Measurements from ENCODE around the gene AFAP1L2. TPM values are rescaled to one million over a fixed set of nuclear protein-coding genes. Genes with fewer than 3 reads are reported as not detected.
"Not testable (repeated sequence)": the region's sequence is repeated elsewhere in the genome, so short reads cannot be mapped to it uniquely, and the experiment has no call there.

AFAP1L2 gene
- total and polyA plus RNA-seq, 2 experiments from 2014 or later = not detected

DNA sequence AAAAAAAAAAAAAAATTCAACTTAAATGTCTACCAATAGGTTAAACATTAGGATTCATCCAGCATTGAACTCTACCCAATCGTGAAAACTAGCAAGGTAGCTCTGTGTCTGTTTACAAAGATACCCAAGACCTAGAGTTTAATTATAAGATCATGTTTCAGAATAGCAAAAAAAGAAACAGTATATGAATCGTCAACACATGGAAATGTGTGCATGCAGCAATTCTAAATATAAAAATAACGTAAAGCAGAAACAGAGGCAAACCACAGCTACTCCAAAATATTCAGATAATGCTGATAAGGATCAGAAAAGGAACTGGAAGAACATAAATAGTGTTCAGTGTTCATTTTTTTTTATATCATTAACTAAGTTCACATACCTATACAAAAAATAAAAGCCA, 68.7 kb downstream of the AFAP1L2 start:
- peaks cover 7% of the 10 kb centered on the region; the same call in 1 of the 2 replicates for H3K27me3 ChIP-seq (replicated peaks; ENCODE audit: insufficient read depth)
- TF ChIP-seq EZH2phosphoT487 (IDR thresholded peaks at IDR 0.05; ENCODE audit: insufficient read depth, low read depth) (no peak), EZH2 (IDR thresholded peaks at IDR 0.05; ENCODE audit: insufficient read depth, poor library complexity, severe bottlenecking) (no peak)
- no peaks in the 10 kb centered on the region for H3K79me2 ChIP-seq (ENCODE audit: insufficient read depth)
- H3K36me3 ChIP-seq (ENCODE audit: low read depth) = no peaks in the 10 kb centered on the region
- no peak for DNase-seq
- in situ Hi-C loops (cut with MboI) = no loop called here
- H4K20me1 ChIP-seq (ENCODE audit: insufficient read depth) = no peaks in the 10 kb centered on the region
- no peak overlapping the region for H2AFZ ChIP-seq
- no peak overlapping the region for H3K4me2 ChIP-seq (ENCODE audit: unreplicated experiment)
- no peaks in the 10 kb centered on the region for H3K9me3 ChIP-seq (ENCODE audit: low read depth)
- WGBS, 2 experiments (ENCODE audit: low coverage in 1 of 2, low lambda C conversion rate in 2 of 2, missing lambda C conversion rate in 2 of 2) = 42 to 59% methylated on average over 3 of the region's 3 CpGs
- H3F3A ChIP-seq (ENCODE audit: insufficient read depth) = no peaks in the 10 kb centered on the region
- no peak overlapping the region for H3K4me3 ChIP-seq
- no peak overlapping the region for H3K27ac ChIP-seq
- H3K9me2 ChIP-seq (ENCODE audit: insufficient read depth) = no peaks in the 10 kb centered on the region
- no peak overlapping the region for H3K9ac ChIP-seq
- H3K4me1 ChIP-seq (ENCODE audit: insufficient read depth) = no peaks in the 10 kb centered on the region

DNA sequence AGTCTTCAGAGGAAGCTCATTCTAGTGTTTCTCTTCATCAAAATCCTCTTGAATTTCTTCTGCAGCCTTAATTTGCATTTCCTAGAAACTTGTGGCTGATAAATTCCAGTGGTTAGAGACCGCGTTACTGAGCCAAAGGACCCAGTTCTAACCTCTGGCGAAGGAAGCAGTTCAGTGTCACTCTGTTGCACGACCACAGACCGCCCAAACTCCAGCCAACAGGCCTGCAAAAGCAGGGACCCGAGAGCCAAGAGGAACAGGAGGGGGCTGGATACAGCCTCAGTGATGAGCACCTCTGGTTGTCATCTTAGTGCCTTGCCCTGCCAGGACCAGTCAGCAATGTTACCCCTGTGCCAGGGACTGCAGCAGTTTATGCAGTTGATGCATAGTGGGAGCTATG, 70.0 kb downstream of the AFAP1L2 start:
- TF ChIP-seq EZH2 (IDR thresholded peaks at IDR 0.05; ENCODE audit: insufficient read depth, poor library complexity, severe bottlenecking) (no peak), EZH2phosphoT487 (IDR thresholded peaks at IDR 0.05; ENCODE audit: insufficient read depth, low read depth) (no peak)
- Histone ChIP-seq H3K79me2 (ENCODE audit: insufficient read depth) (no peaks in the 10 kb centered on the region), H3K4me3 (no peak overlapping the region), H2AFZ (no peak overlapping the region), H4K20me1 (ENCODE audit: insufficient read depth) (no peaks in the 10 kb centered on the region), H3K36me3 (ENCODE audit: low read depth) (no peaks in the 10 kb centered on the region), H3K4me2 (ENCODE audit: unreplicated experiment) (no peak overlapping the region), H3F3A (ENCODE audit: insufficient read depth) (no peaks in the 10 kb centered on the region), H3K9me2 (ENCODE audit: insufficient read depth) (no peaks in the 10 kb centered on the region), H3K27me3 (replicated peaks; ENCODE audit: insufficient read depth) (peaks cover 7% of the 10 kb centered on the region; the same call in 1 of the 2 replicates), H3K4me1 (ENCODE audit: insufficient read depth) (no peaks in the 10 kb centered on the region), H3K9me3 (ENCODE audit: low read depth) (no peaks in the 10 kb centered on the region), H3K9ac (no peak overlapping the region), H3K27ac (no peak overlapping the region)
- in situ Hi-C loops (cut with MboI) = no loop called here
- DNase-seq = no peak
- 63 to 70% methylated on average over 6 of the region's 6 CpGs for WGBS, 2 experiments (ENCODE audit: low coverage in 1 of 2, low lambda C conversion rate in 2 of 2, missing lambda C conversion rate in 2 of 2)

DNA sequence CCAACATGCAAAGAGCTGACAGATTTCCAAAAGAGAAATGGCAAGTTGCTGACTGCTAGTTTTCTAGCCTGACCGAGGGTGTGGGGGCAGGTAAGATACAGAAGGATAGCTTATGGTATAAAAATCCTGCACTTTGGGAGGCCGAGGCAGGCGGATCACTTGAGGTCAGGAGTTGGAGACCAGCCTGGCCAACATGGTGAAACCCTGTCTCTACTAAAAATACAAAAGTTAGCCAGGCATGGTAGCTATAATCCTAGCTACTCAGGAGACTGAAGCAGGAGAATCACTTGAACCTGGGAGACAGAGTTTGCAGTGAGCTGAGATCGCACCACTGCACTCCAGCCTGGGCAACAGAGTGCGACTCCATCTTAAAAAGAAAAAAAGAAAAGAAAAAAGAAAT, 70.9 kb downstream of the AFAP1L2 start:
- H3K27ac ChIP-seq; H3K79me2 ChIP-seq (ENCODE audit: insufficient read depth); H3K9me2 ChIP-seq (ENCODE audit: insufficient read depth); H3K27me3 ChIP-seq (replicated peaks; ENCODE audit: insufficient read depth); DNase-seq; H4K20me1 ChIP-seq (ENCODE audit: insufficient read depth); H3F3A ChIP-seq (ENCODE audit: insufficient read depth); H3K4me2 ChIP-seq (ENCODE audit: unreplicated experiment); H3K36me3 ChIP-seq (ENCODE audit: low read depth); H3K9me3 ChIP-seq (ENCODE audit: low read depth); H3K4me1 ChIP-seq (ENCODE audit: insufficient read depth); in situ Hi-C loops (cut with MboI); H2AFZ ChIP-seq; H3K9ac ChIP-seq; H3K4me3 ChIP-seq: not testable (repeated sequence)
- 67 to 77% methylated on average over 5 of the region's 5 CpGs for WGBS, 2 experiments (ENCODE audit: low coverage in 1 of 2, low lambda C conversion rate in 2 of 2, missing lambda C conversion rate in 2 of 2)

DNA sequence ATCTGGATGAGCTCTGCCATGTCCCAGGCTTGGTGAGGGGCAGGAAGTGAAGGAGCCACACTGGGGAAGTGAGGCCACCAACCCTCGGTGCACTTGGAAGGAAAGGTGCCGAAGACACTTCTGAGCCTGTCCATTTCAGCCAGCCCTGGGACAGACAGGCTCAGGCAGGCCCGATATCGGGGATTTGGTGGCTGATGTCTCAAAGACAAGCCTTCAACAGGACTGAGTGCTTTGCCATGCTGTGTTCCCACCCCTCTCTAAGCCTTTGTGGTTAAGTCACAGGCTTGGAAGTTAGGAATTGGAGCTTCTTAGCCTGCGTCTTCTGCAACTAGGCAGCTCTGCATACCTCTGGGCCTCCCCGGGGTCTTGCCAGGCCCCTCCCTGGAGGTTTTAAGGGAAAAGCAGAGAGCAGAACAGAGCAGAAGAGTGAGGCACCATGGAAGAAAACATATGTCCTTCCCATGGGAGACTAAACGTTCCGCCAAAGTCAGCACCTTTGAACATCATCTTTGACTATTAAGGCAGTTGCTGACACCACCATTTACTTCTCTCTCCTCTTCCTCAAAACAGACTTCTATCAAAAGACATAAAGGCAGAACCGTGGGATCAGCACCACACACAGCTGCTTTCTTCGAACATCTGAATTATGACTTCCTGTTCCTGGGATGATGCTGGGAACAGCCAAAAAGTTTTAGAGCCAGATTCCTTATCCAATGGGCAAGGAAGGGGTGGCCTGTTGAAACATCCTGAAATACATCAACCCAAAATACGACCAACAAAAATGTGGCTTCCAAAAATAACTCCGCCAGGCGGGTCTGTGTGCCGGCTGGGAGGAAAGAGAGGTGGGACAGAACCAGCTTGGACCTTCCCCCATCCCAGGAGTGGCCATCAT, 71.8 kb downstream of the AFAP1L2 start:
- H3K9ac ChIP-seq = no peak overlapping the region
- no peaks in the 10 kb centered on the region for H3K36me3 ChIP-seq (ENCODE audit: low read depth)
- no peak for DNase-seq
- H3K27me3 ChIP-seq (replicated peaks; ENCODE audit: insufficient read depth) = peaks cover 7% of the 10 kb centered on the region; the same call in 1 of the 2 replicates
- WGBS, 2 experiments (ENCODE audit: low coverage in 1 of 2, low lambda C conversion rate in 2 of 2, missing lambda C conversion rate in 2 of 2) = 29% methylated on average over 14 of the region's 14 CpGs
- H4K20me1 ChIP-seq (ENCODE audit: insufficient read depth) = no peaks in the 10 kb centered on the region
- no peaks in the 10 kb centered on the region for H3K4me1 ChIP-seq (ENCODE audit: insufficient read depth)
- no peak overlapping the region for H3K27ac ChIP-seq
- no peaks in the 10 kb centered on the region for H3K9me3 ChIP-seq (ENCODE audit: low read depth)
- H3K9me2 ChIP-seq (ENCODE audit: insufficient read depth) = no peaks in the 10 kb centered on the region
- no peaks in the 10 kb centered on the region for H3F3A ChIP-seq (ENCODE audit: insufficient read depth)
- in situ Hi-C loops (cut with MboI) = no loop called here
- no peak overlapping the region for H3K4me3 ChIP-seq
- no peak overlapping the region for H3K4me2 ChIP-seq (ENCODE audit: unreplicated experiment)
- no peak for TF ChIP-seq EZH2phosphoT487 (IDR thresholded peaks at IDR 0.05; ENCODE audit: insufficient read depth, low read depth)
- no peaks in the 10 kb centered on the region for H3K79me2 ChIP-seq (ENCODE audit: insufficient read depth)
- H2AFZ ChIP-seq = no peak overlapping the region
